GM12878 (cell line): ENCODE data around the gene EEFSEC. TPM values are rescaled to one million over a fixed set of nuclear protein-coding genes. Genes with fewer than 3 reads are reported as not detected.

Experiments
- ATAC-seq: fragments of 200-7000 bp; cut with Tn5 transposase; 3 replicates; pipeline ENCODE4 v1.9.1; 2020; ENCODE audit warnings: mild to moderate bottlenecking, moderate library complexity
- BruUV-seq: library from RNA; stranded (reverse); fragments of 400-500 nt; replicated peaks from 2 replicates; lab custom pipeline; 2021; lab: Mats Ljungman, UMichigan
- CTCF ChIA-PET: fragments of 300-600 bp; sonication (Branson Sonifier 250); formaldehyde crosslinking; extraction: SDS; loops from one replicate; lab custom pipeline; 2021; ENCODE audit warnings: inconsistent platforms; lab: Yijun Ruan, JAX
- POLR2A ChIA-PET: fragments of 350-600 bp; formaldehyde crosslinking; extraction: SDS; loops from one replicate; lab custom pipeline; 2021; ENCODE audit warnings: inconsistent platforms; lab: Charles Lee
- RAD21 ChIA-PET: fragments of 300-600 bp; sonication (Branson Sonifier 250); formaldehyde crosslinking; loops from one replicate; lab custom pipeline; 2023; ENCODE audit warnings: antibody characterized with exemption; ENCODE audit not compliant: unreplicated experiment; lab: Charles Lee
- SMC1A ChIA-PET: fragments of 300-600 bp; sonication (Branson Sonifier 250); formaldehyde crosslinking; loops from one replicate; lab custom pipeline; 2023; ENCODE audit not compliant: unreplicated experiment, uncharacterized antibody; lab: Charles Lee
- DNase-seq: peaks from one replicate; pipeline ENCODE4 v3.0.0-alpha.2; 2011; ENCODE audit warnings: low read depth, low spot score
- FAIRE-seq: peaks from 3 replicates; lab custom pipeline; 2011; peaks lifted over from hg19 to GRCh38; lab: Jason Lieb, UNC
- H2AFZ ChIP-seq: 2 replicates; pipeline ENCODE4 v1.6.0; 2011; ENCODE audit warnings: low read depth, low read length, control low read depth; ENCODE audit not compliant: control insufficient read depth
- H3K27ac ChIP-seq: 2 replicates; pipeline ENCODE4 v1.5.1; 2011; ENCODE audit warnings: control low read depth; ENCODE audit not compliant: control insufficient read depth, insufficient read depth
- H3K27me3 ChIP-seq, 2 experiments: replicated peaks in 1 of 2; 2 replicates each; pipeline versions ENCODE4 v1.6.0 to v1.6.1; 2011; ENCODE audit warnings: low read length in 1 of 2; ENCODE audit not compliant: control insufficient read depth in 2 of 2, insufficient read depth in 2 of 2
- H3K36me3 ChIP-seq, 2 experiments: 2 replicates each; pipeline ENCODE4 v1.5.1; 2011; ENCODE audit warnings: low read length in 1 of 2; ENCODE audit not compliant: control insufficient read depth in 2 of 2, insufficient read depth in 2 of 2
- H3K4me1 ChIP-seq: 2 replicates; pipeline ENCODE4 v1.6.1; 2011; ENCODE audit warnings: mild to moderate bottlenecking, low read length, moderate library complexity, mixed read lengths; ENCODE audit not compliant: control insufficient read depth, insufficient read depth
- H3K4me2 ChIP-seq: 2 replicates; pipeline ENCODE4 v1.6.0; 2011; ENCODE audit warnings: control low read depth; ENCODE audit not compliant: control insufficient read depth, insufficient read depth
- H3K4me3 ChIP-seq: fragments of 200-600 bp; sonication (generic); 2 replicates; pipeline ENCODE4 v1.5.1; 2016
- H3K79me2 ChIP-seq: 2 replicates; pipeline ENCODE4 v1.6.0; 2011; ENCODE audit warnings: low read length; ENCODE audit not compliant: control insufficient read depth, insufficient read depth
- H3K9ac ChIP-seq: 2 replicates; pipeline ENCODE4 v1.8.0; 2011; ENCODE audit warnings: low read length, control low read depth, mixed read lengths; ENCODE audit not compliant: control insufficient read depth, insufficient read depth
- H3K9me3 ChIP-seq: replicated peaks from 3 replicates; pipeline ENCODE4 v1.5.1; 2011; ENCODE audit warnings: mild to moderate bottlenecking, low read length; ENCODE audit not compliant: control insufficient read depth, insufficient read depth
- H4K20me1 ChIP-seq: 2 replicates; pipeline ENCODE4 v1.6.0; 2011; ENCODE audit not compliant: control insufficient read depth, insufficient read depth
- CREB1 ChIP-seq: IDR thresholded peaks from 2 replicates; pipeline ENCODE4 v1.6.1; 2012; ENCODE audit warnings: low read depth, mild to moderate bottlenecking, inconsistent platforms
- CREM ChIP-seq: IDR thresholded peaks from 2 replicates; pipeline ENCODE4 v1.6.1; 2014; ENCODE audit warnings: antibody characterized with exemption, low read depth
- HDAC6 ChIP-seq: fragments of 200-600 bp; sonication (generic); IDR thresholded peaks from one replicate; pipeline ENCODE4 v1.8.0; 2017; ENCODE audit warnings: antibody characterized with exemption; ENCODE audit not compliant: unreplicated experiment
- JUNB ChIP-seq: IDR thresholded peaks from 2 replicates; pipeline ENCODE4 v1.6.1; 2016; ENCODE audit warnings: antibody characterized with exemption, mild to moderate bottlenecking
- NR2C2 ChIP-seq: IDR thresholded peaks from 2 replicates; pipeline ENCODE4 v1.6.1; 2011; ENCODE audit warnings: borderline replicate concordance, low read depth; ENCODE audit not compliant: control insufficient read depth, insufficient read length
- POLR2AphosphoS5 ChIP-seq: IDR thresholded peaks from 2 replicates; pipeline ENCODE4 v1.6.1; 2011; ENCODE audit warnings: mild to moderate bottlenecking, low read length, inconsistent platforms
- RAD51 ChIP-seq: fragments of 450-650 bp; IDR thresholded peaks from 2 replicates; pipeline ENCODE4 v1.6.1; 2016; ENCODE audit warnings: moderate library complexity, mild to moderate bottlenecking, inconsistent platforms
- TAF1 ChIP-seq: IDR thresholded peaks from 2 replicates; pipeline ENCODE4 v1.6.1; 2011; ENCODE audit warnings: mild to moderate bottlenecking, low read depth, low read length, borderline replicate concordance
- WGBS: methylation state at CpG from one replicate; pipeline ENCODE4 v1.1.6; 2016; ENCODE audit warnings: low lambda C conversion rate; ENCODE audit not compliant: insufficient replicate concordance, insufficient coverage; ENCODE audit errors: missing lambda C conversion rate; 5-methylcytosine and 5-hydroxymethylcytosine counted together
- in situ Hi-C: fragments of 300-500 bp; cut with MboI; formaldehyde crosslinking; loops from 9 replicates; pipeline ENCODE4 v1.14.3; 2018; ENCODE audit warnings: mixed read lengths
- intact Hi-C: fragments of 100-400 bp; cut with micrococcal nuclease; formaldehyde crosslinking; loops from one replicate; pipeline ENCODE4 v1.14.2; 2022; ENCODE audit not compliant: unreplicated experiment
- polyA plus RNA-seq, 11 experiments: library from polyadenylated mRNA; depleted of rRNA in 4 of 11; unstranded in 6 of 11; stranded (reverse) in 5 of 11; fragments of >200 nt; fragmentation: Nextera tagmentation in 4 of 11; fragmentation: Illumina TruSeq in 1 of 11; extraction: Ambion mirVana in 4 of 11; extraction: Trizol in 1 of 11; gene quantifications; 1 replicate in 1 of 11; 2 replicates in 10 of 11; pipeline versions ENCODE4 v1.2.1 to v1.2.3, GENCODE V29; 2011 to 2016; ENCODE audit warnings: inconsistent platforms in 2 of 11, missing spikeins in 2 of 11, low read depth in 1 of 11
- total RNA-seq, 4 experiments: library from RNA; depleted of rRNA in 3 of 4; stranded (reverse); fragments of >200 nt in 3 of 4; fragmentation: Illumina TruSeq in 1 of 4; extraction: Trizol in 1 of 4; gene quantifications; 2 replicates each; pipeline versions ENCODE4 v1.2.1 to v1.2.3, GENCODE V29; 2013 to 2021
- TF ChIP-seq, protein P1 (sequence below): fragments of 450-650 bp; IDR thresholded peaks from 2 replicates; pipeline ENCODE4 v1.6.1; 2018; ENCODE audit warnings: borderline replicate concordance, mild to moderate bottlenecking; ENCODE audit not compliant: partially characterized antibody
- TF ChIP-seq, protein P2 (sequence below): fragments of 450-650 bp; IDR thresholded peaks from 2 replicates; pipeline ENCODE4 v1.6.1; 2018; ENCODE audit warnings: mild to moderate bottlenecking, low read depth, moderate library complexity; ENCODE audit not compliant: partially characterized antibody
- TF ChIP-seq, protein P3 (sequence below): fragments of 150-350 bp; IDR thresholded peaks from 2 replicates; pipeline ENCODE4 v1.6.1; 2016; ENCODE audit warnings: low read depth, low read length

The EEFSEC gene
- total and polyA plus RNA-seq, 10 of the 15 experiments (the other 5 are each of a cell fraction or from before 2014, with no cell fraction given), result 0.29 to 29.1 (median 16.1) TPM

DNA sequence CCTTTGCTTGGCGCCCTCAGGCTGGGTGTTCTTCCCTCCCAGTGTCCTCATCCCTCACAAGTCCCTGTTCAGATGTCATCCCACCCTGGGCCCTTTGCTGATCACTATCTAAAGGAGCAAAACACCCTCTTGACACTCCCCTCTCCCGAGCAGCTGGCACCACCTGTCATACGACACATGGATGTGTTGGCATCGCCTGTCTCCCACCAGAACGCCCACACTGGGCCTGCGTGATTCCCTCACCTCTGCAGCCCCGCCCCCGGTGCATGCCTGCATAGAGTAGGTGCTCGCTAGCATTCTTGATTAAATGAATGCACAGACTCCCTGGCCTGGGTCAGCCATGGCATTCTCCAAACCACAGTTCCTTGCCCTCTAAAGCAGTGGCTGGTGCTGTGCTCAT, 237.6 kb downstream of the EEFSEC start:
- Histone ChIP-seq H3K4me3 (no peak overlapping the region), H3K9ac (no peak overlapping the region), H3K27ac (no peak overlapping the region), H4K20me1 (0 out of 2 replicates have a peak, but pooled peaks cover 2% of the 10 kb centered on the region), H3K4me1 (no peaks in the 10 kb centered on the region), H3K27me3 (no peaks in the 10 kb centered on the region), H3K4me2 (no peak overlapping the region), H3K36me3 (no peaks in the 10 kb centered on the region), H2AFZ (no peak overlapping the region), H3K9me3 (no peaks in the 10 kb centered on the region), H3K79me2 (no peaks in the 10 kb centered on the region)
- POLR2A ChIA-PET, result no interaction called here
- SMC1A ChIA-PET, result no interaction called here
- in situ Hi-C loops (no loop called here), intact Hi-C loops (no loop called here)
- ATAC-seq (no peak), FAIRE-seq (no peak), DNase-seq (no peak)
- no TSS peak for BruUV-seq
- 92% methylated on average over 9 of the region's 9 CpGs for WGBS
- CTCF ChIA-PET, result no interaction called here
- TF ChIP-seq CREB1, result no peak
- TF ChIP-seq, protein P1, sequence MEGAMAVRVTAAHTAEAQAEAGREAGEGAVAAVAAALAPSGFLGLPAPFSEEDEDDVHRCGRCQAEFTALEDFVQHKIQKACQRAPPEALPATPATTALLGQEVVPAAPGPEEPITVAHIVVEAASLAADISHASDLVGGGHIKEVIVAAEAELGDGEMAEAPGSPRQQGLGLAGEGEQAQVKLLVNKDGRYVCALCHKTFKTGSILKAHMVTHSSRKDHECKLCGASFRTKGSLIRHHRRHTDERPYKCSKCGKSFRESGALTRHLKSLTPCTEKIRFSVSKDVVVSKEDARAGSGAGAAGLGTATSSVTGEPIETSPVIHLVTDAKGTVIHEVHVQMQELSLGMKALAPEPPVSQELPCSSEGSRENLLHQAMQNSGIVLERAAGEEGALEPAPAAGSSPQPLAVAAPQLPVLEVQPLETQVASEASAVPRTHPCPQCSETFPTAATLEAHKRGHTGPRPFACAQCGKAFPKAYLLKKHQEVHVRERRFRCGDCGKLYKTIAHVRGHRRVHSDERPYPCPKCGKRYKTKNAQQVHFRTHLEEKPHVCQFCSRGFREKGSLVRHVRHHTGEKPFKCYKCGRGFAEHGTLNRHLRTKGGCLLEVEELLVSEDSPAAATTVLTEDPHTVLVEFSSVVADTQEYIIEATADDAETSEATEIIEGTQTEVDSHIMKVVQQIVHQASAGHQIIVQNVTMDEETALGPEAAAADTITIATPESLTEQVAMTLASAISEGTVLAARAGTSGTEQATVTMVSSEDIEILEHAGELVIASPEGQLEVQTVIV, result no peak
- no peak for TF ChIP-seq JUNB
- TF ChIP-seq CREM, result no peak
- TF ChIP-seq POLR2AphosphoS5, result no peak
- no peak for TF ChIP-seq NR2C2
- no peak for TF ChIP-seq RAD51
- TF ChIP-seq, protein P2, sequence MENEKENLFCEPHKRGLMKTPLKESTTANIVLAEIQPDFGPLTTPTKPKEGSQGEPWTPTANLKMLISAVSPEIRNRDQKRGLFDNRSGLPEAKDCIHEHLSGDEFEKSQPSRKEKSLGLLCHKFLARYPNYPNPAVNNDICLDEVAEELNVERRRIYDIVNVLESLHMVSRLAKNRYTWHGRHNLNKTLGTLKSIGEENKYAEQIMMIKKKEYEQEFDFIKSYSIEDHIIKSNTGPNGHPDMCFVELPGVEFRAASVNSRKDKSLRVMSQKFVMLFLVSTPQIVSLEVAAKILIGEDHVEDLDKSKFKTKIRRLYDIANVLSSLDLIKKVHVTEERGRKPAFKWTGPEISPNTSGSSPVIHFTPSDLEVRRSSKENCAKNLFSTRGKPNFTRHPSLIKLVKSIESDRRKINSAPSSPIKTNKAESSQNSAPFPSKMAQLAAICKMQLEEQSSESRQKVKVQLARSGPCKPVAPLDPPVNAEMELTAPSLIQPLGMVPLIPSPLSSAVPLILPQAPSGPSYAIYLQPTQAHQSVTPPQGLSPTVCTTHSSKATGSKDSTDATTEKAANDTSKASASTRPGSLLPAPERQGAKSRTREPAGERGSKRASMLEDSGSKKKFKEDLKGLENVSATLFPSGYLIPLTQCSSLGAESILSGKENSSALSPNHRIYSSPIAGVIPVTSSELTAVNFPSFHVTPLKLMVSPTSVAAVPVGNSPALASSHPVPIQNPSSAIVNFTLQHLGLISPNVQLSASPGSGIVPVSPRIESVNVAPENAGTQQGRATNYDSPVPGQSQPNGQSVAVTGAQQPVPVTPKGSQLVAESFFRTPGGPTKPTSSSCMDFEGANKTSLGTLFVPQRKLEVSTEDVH, result no peak
- TF ChIP-seq TAF1, result no peak
- TF ChIP-seq, protein P3, sequence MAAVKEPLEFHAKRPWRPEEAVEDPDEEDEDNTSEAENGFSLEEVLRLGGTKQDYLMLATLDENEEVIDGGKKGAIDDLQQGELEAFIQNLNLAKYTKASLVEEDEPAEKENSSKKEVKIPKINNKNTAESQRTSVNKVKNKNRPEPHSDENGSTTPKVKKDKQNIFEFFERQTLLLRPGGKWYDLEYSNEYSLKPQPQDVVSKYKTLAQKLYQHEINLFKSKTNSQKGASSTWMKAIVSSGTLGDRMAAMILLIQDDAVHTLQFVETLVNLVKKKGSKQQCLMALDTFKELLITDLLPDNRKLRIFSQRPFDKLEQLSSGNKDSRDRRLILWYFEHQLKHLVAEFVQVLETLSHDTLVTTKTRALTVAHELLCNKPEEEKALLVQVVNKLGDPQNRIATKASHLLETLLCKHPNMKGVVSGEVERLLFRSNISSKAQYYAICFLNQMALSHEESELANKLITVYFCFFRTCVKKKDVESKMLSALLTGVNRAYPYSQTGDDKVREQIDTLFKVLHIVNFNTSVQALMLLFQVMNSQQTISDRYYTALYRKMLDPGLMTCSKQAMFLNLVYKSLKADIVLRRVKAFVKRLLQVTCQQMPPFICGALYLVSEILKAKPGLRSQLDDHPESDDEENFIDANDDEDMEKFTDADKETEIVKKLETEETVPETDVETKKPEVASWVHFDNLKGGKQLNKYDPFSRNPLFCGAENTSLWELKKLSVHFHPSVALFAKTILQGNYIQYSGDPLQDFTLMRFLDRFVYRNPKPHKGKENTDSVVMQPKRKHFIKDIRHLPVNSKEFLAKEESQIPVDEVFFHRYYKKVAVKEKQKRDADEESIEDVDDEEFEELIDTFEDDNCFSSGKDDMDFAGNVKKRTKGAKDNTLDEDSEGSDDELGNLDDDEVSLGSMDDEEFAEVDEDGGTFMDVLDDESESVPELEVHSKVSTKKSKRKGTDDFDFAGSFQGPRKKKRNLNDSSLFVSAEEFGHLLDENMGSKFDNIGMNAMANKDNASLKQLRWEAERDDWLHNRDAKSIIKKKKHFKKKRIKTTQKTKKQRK, result no peak
- no peak for TF ChIP-seq HDAC6
- RAD21 ChIA-PET, result no interaction called here
